Testis (tissue), 3 donors: ENCODE data around the gene LIPA. TPM values are rescaled to one million over a fixed set of nuclear protein-coding genes. Genes with fewer than 3 reads are reported as not detected.
"Not testable (repeated sequence)": the region's sequence is repeated elsewhere in the genome, so short reads cannot be mapped to it uniquely, and the experiment has no call there.

Source experiments
- DNase-seq: peaks from one replicate; pipeline ENCODE4 v3.0.0-alpha.2; 2019
- H3K27ac ChIP-seq, 2 donors: fragments of 200-600 bp; sonication (generic); one replicate each; pipeline ENCODE4 v1.5.1; 2019
- H3K27me3 ChIP-seq: fragments of 200-600 bp; sonication (generic); one replicate; pipeline ENCODE4 v1.5.1; 2019
- H3K36me3 ChIP-seq: fragments of 200-600 bp; sonication (generic); one replicate; pipeline ENCODE4 v1.5.1; 2017; ENCODE audit warnings: low read depth; ENCODE audit errors: missing control alignments
- H3K4me1 ChIP-seq: fragments of 200-600 bp; sonication (generic); one replicate; pipeline ENCODE4 v1.5.1; 2019
- H3K4me3 ChIP-seq, 2 donors: fragments of 200-600 bp; sonication (generic); one replicate each; pipeline ENCODE4 v1.5.1; 2017 to 2019
- H3K9me3 ChIP-seq: fragments of 200-600 bp; sonication (generic); one replicate; pipeline ENCODE4 v1.5.1; 2017
- POLR2A ChIP-seq: fragments of 450-650 bp; IDR thresholded peaks from one replicate; pipeline ENCODE4 v1.6.1; 2017; ENCODE audit warnings: antibody characterized with exemption, mild to moderate bottlenecking, moderate library complexity
- WGBS, 2 donors: methylation state at CpG; one replicate each; pipeline ENCODE4 v1.1.5; 2018; 5-methylcytosine and 5-hydroxymethylcytosine counted together
- intact Hi-C: fragments of 100-400 bp; cut with DNase I; formaldehyde crosslinking; loops from one replicate; pipeline ENCODE4 v1.15.1; 2023; ENCODE audit warnings: low total_unique reads
- polyA plus RNA-seq: library from polyadenylated mRNA; stranded (reverse); fragments of 350-450 nt; fragmentation: Illumina TruSeq; extraction: RNeasy Lipid Tissue Mini Kit (QIAGEN cat#74804); gene quantifications from one replicate; pipeline ENCODE4 v1.2.3, GENCODE V29; 2014; ENCODE audit warnings: low read depth, low replicate concordance; ENCODE audit not compliant: insufficient read depth
- total RNA-seq, 2 donors: library from RNA; depleted of rRNA; stranded (reverse); fragments of >200 nt; gene quantifications; one replicate each; pipeline ENCODE4 v1.2.3, GENCODE V29; 2016
- TF ChIP-seq, protein P1 (sequence below), 3 experiments: fragments of 450-650 bp in 2 of 3; fragments of 200-600 bp in 1 of 3; sonication (generic) in 1 of 3; IDR thresholded peaks; one replicate each; pipeline ENCODE4 v1.5.1; 2016 to 2019; ENCODE audit warnings: antibody characterized with exemption in 3 of 3, mild to moderate bottlenecking in 2 of 3, moderate library complexity in 1 of 3

Gene LIPA
- total and polyA plus RNA-seq, 3 donors from 2014 or later: 13.3 to 32.3 (median 13.9) TPM

- TF ChIP-seq, protein P1, sequence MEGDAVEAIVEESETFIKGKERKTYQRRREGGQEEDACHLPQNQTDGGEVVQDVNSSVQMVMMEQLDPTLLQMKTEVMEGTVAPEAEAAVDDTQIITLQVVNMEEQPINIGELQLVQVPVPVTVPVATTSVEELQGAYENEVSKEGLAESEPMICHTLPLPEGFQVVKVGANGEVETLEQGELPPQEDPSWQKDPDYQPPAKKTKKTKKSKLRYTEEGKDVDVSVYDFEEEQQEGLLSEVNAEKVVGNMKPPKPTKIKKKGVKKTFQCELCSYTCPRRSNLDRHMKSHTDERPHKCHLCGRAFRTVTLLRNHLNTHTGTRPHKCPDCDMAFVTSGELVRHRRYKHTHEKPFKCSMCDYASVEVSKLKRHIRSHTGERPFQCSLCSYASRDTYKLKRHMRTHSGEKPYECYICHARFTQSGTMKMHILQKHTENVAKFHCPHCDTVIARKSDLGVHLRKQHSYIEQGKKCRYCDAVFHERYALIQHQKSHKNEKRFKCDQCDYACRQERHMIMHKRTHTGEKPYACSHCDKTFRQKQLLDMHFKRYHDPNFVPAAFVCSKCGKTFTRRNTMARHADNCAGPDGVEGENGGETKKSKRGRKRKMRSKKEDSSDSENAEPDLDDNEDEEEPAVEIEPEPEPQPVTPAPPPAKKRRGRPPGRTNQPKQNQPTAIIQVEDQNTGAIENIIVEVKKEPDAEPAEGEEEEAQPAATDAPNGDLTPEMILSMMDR (IDR thresholded peaks at IDR 0.05): no peak
- no peak for TF ChIP-seq POLR2A
- intact Hi-C loops: no loop called here
- no peaks in the 10 kb centered on the region for H3K9me3 ChIP-seq
- H3K36me3 ChIP-seq: no peaks in the 10 kb centered on the region
- 78 to 91% methylated on average over 1 of the region's 1 CpG for WGBS, 2 donors
- H3K4me1 ChIP-seq: peaks cover 4% of the 10 kb centered on the region
- no peak overlapping the region for H3K4me3 ChIP-seq
- no peak for DNase-seq
- H3K27ac ChIP-seq: no peak overlapping the region
- H3K27me3 ChIP-seq: no peaks in the 10 kb centered on the region
Observed at GRCh38 chr10:89258881-89259280, 7.3 kb upstream of the LIPA start.

- Histone ChIP-seq H3K4me1 (peaks cover 4% of the 10 kb centered on the region), H3K27ac (no peak overlapping the region), H3K4me3 (no peak overlapping the region), H3K36me3 (no peaks in the 10 kb centered on the region), H3K9me3 (no peaks in the 10 kb centered on the region), H3K27me3 (no peaks in the 10 kb centered on the region)
- intact Hi-C loops: no loop called here
- DNase-seq: no peak
- TF ChIP-seq, protein P1 (IDR thresholded peaks at IDR 0.05): no peak
- no peak for TF ChIP-seq POLR2A
- WGBS, 2 donors: 36 to 38% methylated on average over 2 of the region's 2 CpGs
Observed at GRCh38 chr10:89257581-89257980, 6.0 kb upstream of the LIPA start.

DNA sequence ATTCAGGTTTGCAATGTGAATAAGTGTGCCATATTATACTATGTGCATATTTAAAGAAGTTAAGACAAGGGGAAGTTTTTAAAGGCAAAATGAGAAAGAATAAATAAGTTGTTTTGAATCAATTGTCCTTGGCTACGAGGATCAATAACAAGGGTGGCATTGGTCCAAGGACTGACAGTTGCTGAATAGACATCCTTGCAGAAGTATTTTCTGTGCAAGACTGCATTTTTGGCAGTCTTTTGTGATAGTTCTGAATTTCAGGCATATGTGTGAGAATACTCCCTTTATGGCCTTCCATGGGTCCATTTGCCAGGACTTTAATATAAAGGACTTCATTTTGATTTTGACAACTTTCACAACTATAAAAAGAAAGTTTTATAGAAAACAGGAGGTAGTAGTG, 5.4 kb upstream of the LIPA start:
- Histone ChIP-seq H3K9me3 (no peaks in the 10 kb centered on the region), H3K36me3 (no peaks in the 10 kb centered on the region), H3K27ac (no peak overlapping the region), H3K4me1 (peaks cover 4% of the 10 kb centered on the region), H3K4me3 (no peak overlapping the region), H3K27me3 (no peaks in the 10 kb centered on the region)
- DNase-seq: no peak
- 57 to 60% methylated on average over 1 of the region's 1 CpG for WGBS, 2 donors
- TF ChIP-seq, protein P1 (IDR thresholded peaks at IDR 0.05): no peak
- TF ChIP-seq POLR2A: no peak
- intact Hi-C loops: no loop called here

DNA sequence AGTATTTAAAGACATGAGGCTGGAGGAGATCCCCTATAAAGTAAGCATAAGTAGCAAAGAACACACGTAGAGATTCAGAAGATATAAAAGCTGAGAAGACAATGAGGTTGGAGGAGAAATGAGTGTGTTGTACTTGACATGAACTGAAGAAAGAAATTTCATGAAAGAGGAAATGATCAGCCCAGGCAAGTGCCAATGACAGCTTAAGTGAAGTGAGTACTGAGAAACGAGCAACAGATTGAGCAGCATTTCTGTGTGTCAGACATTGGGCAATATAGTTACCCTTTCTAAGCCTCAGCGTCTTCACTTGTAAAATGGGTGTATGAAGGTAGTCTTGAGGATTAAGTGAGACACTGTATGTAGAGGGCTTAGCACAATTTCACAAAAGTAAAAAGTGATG, 4.8 kb upstream of the LIPA start:
- no peak for DNase-seq
- 77 to 83% methylated on average over 3 of the region's 3 CpGs for WGBS, 2 donors
- intact Hi-C loops: no loop called here

DNA sequence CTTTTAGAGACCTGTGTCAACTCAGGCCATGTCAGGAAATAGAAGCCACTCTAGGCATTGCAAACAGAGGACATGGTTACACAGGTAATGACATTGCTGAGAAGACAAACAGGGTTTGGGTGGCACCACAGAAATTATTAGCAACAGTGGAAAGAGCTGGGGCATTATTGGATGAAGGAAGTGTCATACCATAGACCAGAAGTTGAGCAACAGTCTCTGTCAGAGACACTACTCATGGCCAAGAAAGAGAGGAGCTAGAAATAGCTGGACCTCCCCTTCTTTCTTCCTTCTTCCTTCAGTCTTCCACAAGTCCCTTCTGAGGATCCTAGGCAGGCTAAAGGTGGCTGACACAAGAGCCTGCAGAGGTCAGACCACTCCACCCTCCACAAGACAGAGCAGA, 4.2 kb upstream of the LIPA start:
- peaks cover 8% of the 10 kb centered on the region for H3K4me1 ChIP-seq
- H3K4me3 ChIP-seq: no peak overlapping the region
- no peak for DNase-seq
- H3K9me3 ChIP-seq: no peaks in the 10 kb centered on the region
- H3K27me3 ChIP-seq: no peaks in the 10 kb centered on the region
- intact Hi-C loops: no loop called here
- TF ChIP-seq, protein P1 (IDR thresholded peaks at IDR 0.05): no peak
- no peak for TF ChIP-seq POLR2A
- no peaks in the 10 kb centered on the region for H3K36me3 ChIP-seq
- no peak overlapping the region for H3K27ac ChIP-seq

More for the DNA sequence above, 4.8 kb upstream of the LIPA start:
- TF ChIP-seq, protein P1 (IDR thresholded peaks at IDR 0.05): no peak
- TF ChIP-seq POLR2A: no peak
- Histone ChIP-seq H3K27ac (no peak overlapping the region), H3K27me3 (no peaks in the 10 kb centered on the region), H3K4me1 (peaks cover 4% of the 10 kb centered on the region), H3K36me3 (no peaks in the 10 kb centered on the region), H3K9me3 (no peaks in the 10 kb centered on the region), H3K4me3 (no peak overlapping the region)

GRCh38 chr10:89255091-89255579, 3.6 kb upstream of the LIPA start:
- H3K9me3 ChIP-seq, H3K36me3 ChIP-seq, intact Hi-C loops, H3K4me1 ChIP-seq, H3K4me3 ChIP-seq, H3K27me3 ChIP-seq, DNase-seq, H3K27ac ChIP-seq: not testable (repeated sequence)
- WGBS, 2 donors: 79 to 83% methylated on average over 2 of the region's 2 CpGs
